Measurements from ENCODE around the gene RABGEF1. TPM values are rescaled to one million over a fixed set of nuclear protein-coding genes. Genes with fewer than 3 reads are reported as not detected.
"Not testable (repeated sequence)": the region's sequence is repeated elsewhere in the genome, so short reads cannot be mapped to it uniquely, and the experiment has no call there.

The RABGEF1 gene
- total RNA-seq, 3 donors from 2014 or later (not counting 1 experiment from before 2014, with no cell fraction given), result 26.1 to 38.1 (median 31.7) TPM

GRCh38 chr7:66766041-66766440 is 25.5 kb downstream of the RABGEF1 start:
- H3K4me3 Mint-ChIP-seq, result no peak overlapping the region
- TF ChIP-seq, protein P1, sequence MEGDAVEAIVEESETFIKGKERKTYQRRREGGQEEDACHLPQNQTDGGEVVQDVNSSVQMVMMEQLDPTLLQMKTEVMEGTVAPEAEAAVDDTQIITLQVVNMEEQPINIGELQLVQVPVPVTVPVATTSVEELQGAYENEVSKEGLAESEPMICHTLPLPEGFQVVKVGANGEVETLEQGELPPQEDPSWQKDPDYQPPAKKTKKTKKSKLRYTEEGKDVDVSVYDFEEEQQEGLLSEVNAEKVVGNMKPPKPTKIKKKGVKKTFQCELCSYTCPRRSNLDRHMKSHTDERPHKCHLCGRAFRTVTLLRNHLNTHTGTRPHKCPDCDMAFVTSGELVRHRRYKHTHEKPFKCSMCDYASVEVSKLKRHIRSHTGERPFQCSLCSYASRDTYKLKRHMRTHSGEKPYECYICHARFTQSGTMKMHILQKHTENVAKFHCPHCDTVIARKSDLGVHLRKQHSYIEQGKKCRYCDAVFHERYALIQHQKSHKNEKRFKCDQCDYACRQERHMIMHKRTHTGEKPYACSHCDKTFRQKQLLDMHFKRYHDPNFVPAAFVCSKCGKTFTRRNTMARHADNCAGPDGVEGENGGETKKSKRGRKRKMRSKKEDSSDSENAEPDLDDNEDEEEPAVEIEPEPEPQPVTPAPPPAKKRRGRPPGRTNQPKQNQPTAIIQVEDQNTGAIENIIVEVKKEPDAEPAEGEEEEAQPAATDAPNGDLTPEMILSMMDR (IDR thresholded peaks at IDR 0.05), result no peak
- ATAC-seq, result no peak
- peaks cover 69 to 77% of the 10 kb centered on the region in 2 donors for H3K4me1 Mint-ChIP-seq
- Histone ChIP-seq H3K4me1 (ENCODE audit: control insufficient read depth, insufficient read depth, low read length) (peaks cover 24% of the 10 kb centered on the region), H3K36me3 (ENCODE audit: control insufficient read depth, insufficient read depth, low read length) (no peaks in the 10 kb centered on the region), H3K27me3 (ENCODE audit: control insufficient read depth, insufficient read depth, low read length) (no peaks in the 10 kb centered on the region), H3K4me3 (ENCODE audit: low read length) (no peak overlapping the region), H3K27ac (ENCODE audit: low read length) (no peak overlapping the region), H3K9me3 (ENCODE audit: control insufficient read depth, insufficient read depth, low read length) (no peaks in the 10 kb centered on the region)
- peaks cover 2 to 3% of the 10 kb centered on the region in 2 donors for H3K9me3 Mint-ChIP-seq
- 77% methylated on average over 2 of the region's 5 CpGs for WGBS (ENCODE audit: insufficient coverage)
- H3K36me3 Mint-ChIP-seq, result no peaks in the 10 kb centered on the region
- no peak for DNase-seq
- intact Hi-C loops (cut with micrococcal nuclease), result no loop called here
- no peak overlapping the region for H3K27ac Mint-ChIP-seq
- no peaks in the 10 kb centered on the region for H3K27me3 Mint-ChIP-seq (ENCODE audit: low read depth in 2 of 2)

DNA sequence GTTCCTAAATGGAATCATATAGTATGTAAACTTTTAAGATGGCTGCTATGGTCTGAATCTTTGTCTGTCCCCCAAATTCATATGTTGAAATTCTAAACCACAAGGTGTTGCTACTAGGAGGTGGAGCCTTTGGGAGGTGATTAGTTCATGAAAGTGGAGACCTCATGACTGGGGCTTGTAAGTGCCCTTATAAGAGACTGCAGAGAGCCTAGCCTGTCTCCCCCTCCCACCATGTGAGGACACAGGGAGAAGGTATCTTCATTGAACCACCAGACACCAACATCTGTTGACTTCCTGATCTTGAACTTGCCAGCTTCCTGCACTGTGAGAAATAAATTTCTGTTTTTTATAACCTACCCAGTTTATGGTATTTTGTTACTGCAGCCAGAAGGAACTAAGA is 27.0 kb downstream of the RABGEF1 start:
- peaks cover 64 to 70% of the 10 kb centered on the region in 2 donors for H3K4me1 Mint-ChIP-seq
- H3K27me3 Mint-ChIP-seq (ENCODE audit: low read depth in 2 of 2); intact Hi-C loops (cut with micrococcal nuclease): not testable (repeated sequence)

GRCh38 chr7:66768865-66769832 is 28.6 kb downstream of the RABGEF1 start:
- H3K4me3 Mint-ChIP-seq, result no peak overlapping the region

More for the DNA sequence above, 27.0 kb downstream of the RABGEF1 start:
- DNase-seq; H3K9me3 ChIP-seq (ENCODE audit: control insufficient read depth, insufficient read depth, low read length); H3K4me3 ChIP-seq (ENCODE audit: low read length); H3K36me3 ChIP-seq (ENCODE audit: control insufficient read depth, insufficient read depth, low read length); H3K4me3 Mint-ChIP-seq; H3K27me3 ChIP-seq (ENCODE audit: control insufficient read depth, insufficient read depth, low read length); H3K36me3 Mint-ChIP-seq; H3K9me3 Mint-ChIP-seq; H3K27ac ChIP-seq (ENCODE audit: low read length): not testable (repeated sequence)
- peak overlapping the region; percentile 3 to 16 for H3K27ac Mint-ChIP-seq
- H3K4me1 ChIP-seq (ENCODE audit: control insufficient read depth, insufficient read depth, low read length), result peaks cover 17% of the 10 kb centered on the region
- ATAC-seq, result peak; percentile 32 to 40 (median 34)

More at GRCh38 chr7:66768865-66769832, 28.6 kb downstream of the RABGEF1 start:
- Histone ChIP-seq H3K27me3 (ENCODE audit: control insufficient read depth, insufficient read depth, low read length) (no peaks in the 10 kb centered on the region), H3K4me3 (ENCODE audit: low read length) (no peak overlapping the region), H3K4me1 (ENCODE audit: control insufficient read depth, insufficient read depth, low read length) (peaks cover 13% of the 10 kb centered on the region), H3K9me3 (ENCODE audit: control insufficient read depth, insufficient read depth, low read length) (no peaks in the 10 kb centered on the region), H3K27ac (ENCODE audit: low read length) (no peak overlapping the region), H3K36me3 (ENCODE audit: control insufficient read depth, insufficient read depth, low read length) (peaks cover 6% of the 10 kb centered on the region)
- ATAC-seq (no peak), DNase-seq (no peak)
- H3K4me1 Mint-ChIP-seq, result peaks cover 57 to 63% of the 10 kb centered on the region in 2 donors
- intact Hi-C loops (cut with micrococcal nuclease), result no loop called here
- WGBS (ENCODE audit: insufficient coverage), result 63% methylated on average over 4 of the region's 5 CpGs
- TF ChIP-seq, protein P1 (IDR thresholded peaks at IDR 0.05), result no peak
- peak overlapping the region; percentile 63 to 70 for H3K27ac Mint-ChIP-seq
- no peaks in the 10 kb centered on the region for H3K9me3 Mint-ChIP-seq
- H3K36me3 Mint-ChIP-seq, result peaks cover 5% of the 10 kb centered on the region
- H3K27me3 Mint-ChIP-seq (ENCODE audit: low read depth in 2 of 2), result no peaks in the 10 kb centered on the region

All from natural killer cell (primary cell).